Natural killer cell (primary cell): ENCODE data around the gene SEZ6L2. TPM values are rescaled to one million over a fixed set of nuclear protein-coding genes. Genes with fewer than 3 reads are reported as not detected.

Experiments
- ATAC-seq, 3 donors: fragments of 150-1000 bp in 2 of 3; fragments of 200-7000 bp in 1 of 3; cut with Tn5 transposase; 1 replicate in 1 of 3; 2 replicates in 2 of 3; pipeline ENCODE4 v1.10.0; 2021; ENCODE audit warnings: mild to moderate bottlenecking in 2 of 3, moderate library complexity in 2 of 3
- DNase-seq, 2 donors: peaks; one replicate each; pipeline versions ENCODE4 v3.0.0 to v3.0.0-alpha.2; 2013 to 2021; ENCODE audit warnings: mixed read lengths in 1 of 2
- H3K27ac ChIP-seq: one replicate; pipeline ENCODE4 v1.5.1; 2013; ENCODE audit warnings: mild to moderate bottlenecking, low read length
- H3K27me3 ChIP-seq: one replicate; pipeline ENCODE4 v1.6.1; 2013; ENCODE audit warnings: low read length; ENCODE audit not compliant: control insufficient read depth, insufficient read depth
- H3K36me3 ChIP-seq: one replicate; pipeline ENCODE4 v1.6.1; 2013; ENCODE audit warnings: low read length; ENCODE audit not compliant: control insufficient read depth, insufficient read depth
- H3K4me1 ChIP-seq: one replicate; pipeline ENCODE4 v1.6.1; 2013; ENCODE audit warnings: low read length; ENCODE audit not compliant: control insufficient read depth, insufficient read depth
- H3K4me3 ChIP-seq: one replicate; pipeline ENCODE4 v1.5.1; 2013; ENCODE audit warnings: low read length
- H3K9me3 ChIP-seq: one replicate; pipeline ENCODE4 v1.6.1; 2013; ENCODE audit warnings: low read length; ENCODE audit not compliant: control insufficient read depth, insufficient read depth
- H3K27ac Mint-ChIP-seq, 2 donors: one replicate each; pipeline ENCODE4 v1.8.0; 2022; ENCODE audit warnings: mild to moderate bottlenecking in 2 of 2, mixed read lengths in 2 of 2, moderate library complexity in 1 of 2
- H3K27me3 Mint-ChIP-seq, 2 donors: one replicate each; pipeline ENCODE4 v1.8.0; 2022; ENCODE audit warnings: low read depth in 2 of 2, mixed read lengths in 2 of 2
- H3K36me3 Mint-ChIP-seq: one replicate; pipeline ENCODE4 v1.8.0; 2022; ENCODE audit warnings: mixed read lengths
- H3K4me1 Mint-ChIP-seq, 2 donors: one replicate each; pipeline ENCODE4 v1.8.0; 2022; ENCODE audit warnings: mixed read lengths in 2 of 2
- H3K4me3 Mint-ChIP-seq: one replicate; pipeline ENCODE4 v1.8.0; 2022; ENCODE audit warnings: mild to moderate bottlenecking, moderate library complexity, mixed read lengths
- H3K9me3 Mint-ChIP-seq, 2 donors: one replicate each; pipeline ENCODE4 v1.8.0; 2022; ENCODE audit warnings: mixed read lengths in 2 of 2
- WGBS: methylation state at CpG from one replicate; pipeline ENCODE4 v1.1.7; 2013; ENCODE audit warnings: missing lambda C conversion rate; ENCODE audit not compliant: insufficient coverage; 5-methylcytosine and 5-hydroxymethylcytosine counted together
- intact Hi-C: fragments of 100-400 bp; cut with micrococcal nuclease; formaldehyde crosslinking; loops from one replicate; pipeline ENCODE4 v1.14.2; 2022
- total RNA-seq, 4 donors: library from RNA; stranded (reverse); fragments of 120-200 nt in 1 of 4; gene quantifications; one replicate each; pipeline versions ENCODE4 v1.2.3 to v1.2.4, GENCODE V29; 2013 to 2022
- TF ChIP-seq, protein P1 (sequence below): fragments of 200-600 bp; IDR thresholded peaks from one replicate; pipeline ENCODE4 v1.8.0; 2022; ENCODE audit warnings: antibody characterized with exemption

The SEZ6L2 gene
- total RNA-seq, 3 donors from 2014 or later (not counting 1 experiment from before 2014, with no cell fraction given) = 0.14 TPM; not detected in 2

DNA sequence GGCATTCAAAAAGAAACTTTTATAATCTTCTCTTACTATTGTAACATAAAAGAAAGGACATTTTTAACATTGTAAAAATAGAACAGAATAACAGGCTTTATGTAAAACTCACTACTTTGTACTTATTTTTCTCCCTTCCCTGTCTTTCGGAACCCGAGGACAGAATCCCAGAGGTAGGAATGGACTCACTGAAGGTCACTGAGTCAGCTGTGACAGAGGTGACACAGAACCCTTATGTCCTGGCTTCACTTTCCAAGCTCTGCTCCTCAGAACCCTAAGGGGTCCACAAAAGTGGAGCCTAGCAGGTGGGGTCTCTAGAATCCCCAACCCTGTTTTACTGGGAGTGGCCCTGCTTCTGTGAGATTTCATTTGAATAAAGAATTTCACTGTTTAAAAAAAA is 23.0 kb upstream of the SEZ6L2 start:
- Mint-ChIP-seq H3K36me3 (peaks cover 10% of the 10 kb centered on the region), H3K27ac (no peak overlapping the region), H3K4me1 (peaks cover 34 to 45% of the 10 kb centered on the region in 2 donors), H3K9me3 (no peaks in the 10 kb centered on the region), H3K4me3 (peak overlapping the region; percentile 67), H3K27me3 (no peaks in the 10 kb centered on the region)
- 97% methylated on average over 2 of the region's 2 CpGs for WGBS
- H3K9me3 ChIP-seq = no peaks in the 10 kb centered on the region
- no peak for DNase-seq
- peaks cover 21% of the 10 kb centered on the region for H3K4me1 ChIP-seq
- no peak overlapping the region for H3K4me3 ChIP-seq
- H3K27ac ChIP-seq = no peak overlapping the region
- TF ChIP-seq, protein P1, sequence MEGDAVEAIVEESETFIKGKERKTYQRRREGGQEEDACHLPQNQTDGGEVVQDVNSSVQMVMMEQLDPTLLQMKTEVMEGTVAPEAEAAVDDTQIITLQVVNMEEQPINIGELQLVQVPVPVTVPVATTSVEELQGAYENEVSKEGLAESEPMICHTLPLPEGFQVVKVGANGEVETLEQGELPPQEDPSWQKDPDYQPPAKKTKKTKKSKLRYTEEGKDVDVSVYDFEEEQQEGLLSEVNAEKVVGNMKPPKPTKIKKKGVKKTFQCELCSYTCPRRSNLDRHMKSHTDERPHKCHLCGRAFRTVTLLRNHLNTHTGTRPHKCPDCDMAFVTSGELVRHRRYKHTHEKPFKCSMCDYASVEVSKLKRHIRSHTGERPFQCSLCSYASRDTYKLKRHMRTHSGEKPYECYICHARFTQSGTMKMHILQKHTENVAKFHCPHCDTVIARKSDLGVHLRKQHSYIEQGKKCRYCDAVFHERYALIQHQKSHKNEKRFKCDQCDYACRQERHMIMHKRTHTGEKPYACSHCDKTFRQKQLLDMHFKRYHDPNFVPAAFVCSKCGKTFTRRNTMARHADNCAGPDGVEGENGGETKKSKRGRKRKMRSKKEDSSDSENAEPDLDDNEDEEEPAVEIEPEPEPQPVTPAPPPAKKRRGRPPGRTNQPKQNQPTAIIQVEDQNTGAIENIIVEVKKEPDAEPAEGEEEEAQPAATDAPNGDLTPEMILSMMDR = no peak
- no peak for ATAC-seq
- intact Hi-C loops = no loop called here
- no peaks in the 10 kb centered on the region for H3K27me3 ChIP-seq
- peaks cover 36% of the 10 kb centered on the region for H3K36me3 ChIP-seq

DNA sequence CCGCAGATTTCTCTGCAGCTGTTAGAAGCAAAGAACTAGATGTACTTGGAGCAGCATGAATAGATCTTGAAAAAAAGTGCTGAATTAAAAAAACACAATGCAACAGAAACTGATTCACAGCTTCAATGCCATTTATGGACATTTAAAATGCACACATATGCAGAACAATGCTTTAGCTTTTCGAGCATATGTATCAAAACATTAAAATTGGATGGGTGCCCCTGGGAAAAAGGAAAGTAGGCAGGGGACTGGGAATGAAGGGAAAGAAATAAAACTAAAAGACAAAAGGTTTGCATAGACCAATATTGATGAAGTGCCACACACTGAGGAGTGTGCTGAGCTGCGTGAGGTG is 21.7 kb upstream of the SEZ6L2 start:
- H3K27ac Mint-ChIP-seq = no peak overlapping the region
- peaks cover 44% of the 10 kb centered on the region for H3K36me3 ChIP-seq
- peaks cover 24 to 32% of the 10 kb centered on the region in 2 donors for H3K4me1 Mint-ChIP-seq
- peaks cover 11% of the 10 kb centered on the region for H3K4me1 ChIP-seq
- ATAC-seq (no peak), DNase-seq (no peak)
- H3K9me3 ChIP-seq = no peaks in the 10 kb centered on the region
- TF ChIP-seq, protein P1 = no peak
- H3K4me3 Mint-ChIP-seq = peak overlapping the region; percentile 22
- H3K27me3 ChIP-seq = no peaks in the 10 kb centered on the region
- H3K27me3 Mint-ChIP-seq = no peaks in the 10 kb centered on the region
- H3K27ac ChIP-seq = no peak overlapping the region
- intact Hi-C loops = no loop called here
- H3K4me3 ChIP-seq = no peak overlapping the region
- peaks cover 10% of the 10 kb centered on the region for H3K36me3 Mint-ChIP-seq
- H3K9me3 Mint-ChIP-seq = no peaks in the 10 kb centered on the region
- WGBS = 100% methylated on average over 3 of the region's 3 CpGs

DNA sequence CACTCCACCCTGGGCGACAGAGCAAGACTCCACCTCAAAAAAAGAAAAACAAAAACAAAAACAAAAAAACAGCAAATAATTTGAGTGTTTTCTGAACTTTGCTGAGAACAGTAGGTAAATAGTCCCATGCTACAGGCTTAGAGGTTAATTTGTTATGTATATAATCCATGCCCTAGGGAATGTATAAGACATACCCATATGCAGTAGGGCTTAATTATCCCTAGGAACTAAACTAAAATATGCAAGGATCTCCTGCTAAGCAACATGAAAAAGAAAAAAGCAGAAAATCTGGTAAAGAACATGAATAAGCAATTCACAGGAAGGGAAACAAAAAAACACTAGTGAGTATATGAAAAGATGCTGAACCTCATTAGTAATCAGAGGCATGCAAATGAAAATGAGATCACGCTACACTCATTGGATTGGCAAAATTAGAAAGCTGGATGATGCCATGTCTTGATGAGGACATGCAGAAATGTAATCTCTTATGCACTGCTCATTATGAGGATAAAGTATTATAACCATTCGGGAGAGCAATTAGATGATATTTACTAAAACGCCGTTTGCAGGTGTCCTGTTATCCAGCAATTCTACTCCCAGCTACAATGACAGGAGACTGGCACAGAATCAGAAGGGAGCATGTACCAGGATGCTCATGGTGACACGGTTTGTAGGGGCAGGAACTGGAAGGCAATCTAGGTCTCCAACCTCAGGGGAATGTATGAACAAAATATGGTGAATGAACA is 21.1 kb upstream of the SEZ6L2 start:
- no peak for ATAC-seq
- H3K9me3 Mint-ChIP-seq = no peaks in the 10 kb centered on the region
- H3K4me1 Mint-ChIP-seq = peaks cover 24 to 29% of the 10 kb centered on the region in 2 donors
- Histone ChIP-seq H3K4me1 (peaks cover 10% of the 10 kb centered on the region), H3K9me3 (no peaks in the 10 kb centered on the region), H3K4me3 (no peak overlapping the region), H3K27me3 (no peaks in the 10 kb centered on the region), H3K36me3 (peaks cover 44% of the 10 kb centered on the region), H3K27ac (no peak overlapping the region)
- no peak for DNase-seq
- TF ChIP-seq, protein P1 = no peak
- H3K4me3 Mint-ChIP-seq = no peak overlapping the region
- no peak overlapping the region for H3K27ac Mint-ChIP-seq
- intact Hi-C loops = no loop called here
- peaks cover 10% of the 10 kb centered on the region for H3K36me3 Mint-ChIP-seq
- 96% methylated on average over 3 of the region's 6 CpGs for whole genome bisulfite sequencing
- H3K27me3 Mint-ChIP-seq = no peaks in the 10 kb centered on the region

DNA sequence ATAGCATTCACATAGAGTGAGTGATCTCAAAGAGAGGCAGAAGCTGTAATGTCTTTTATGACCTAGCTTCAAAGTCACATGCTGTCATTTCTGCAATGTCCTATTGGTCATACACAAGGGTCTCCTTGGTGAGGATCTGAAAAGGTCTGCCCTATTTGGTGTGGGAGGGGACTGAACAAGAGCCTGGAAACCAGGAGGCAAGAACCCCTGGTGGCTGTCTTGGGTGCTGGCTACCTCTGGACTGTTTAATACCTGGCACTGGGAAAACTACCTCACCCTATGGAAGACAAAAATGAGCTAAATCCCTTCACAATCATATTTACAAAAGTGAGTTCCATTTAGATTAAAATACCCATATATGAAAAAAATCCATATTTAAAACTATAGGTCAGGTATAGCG is 17.6 kb upstream of the SEZ6L2 start:
- H3K9me3 ChIP-seq = no peaks in the 10 kb centered on the region
- H3K4me1 Mint-ChIP-seq = peaks cover 10% of the 10 kb centered on the region in 2 donors
- H3K27me3 Mint-ChIP-seq = no peaks in the 10 kb centered on the region
- no peaks in the 10 kb centered on the region for H3K4me1 ChIP-seq
- no peak for ATAC-seq
- peaks cover 41% of the 10 kb centered on the region for H3K36me3 ChIP-seq
- 100% methylated on average over 1 of the region's 1 CpG for WGBS
- H3K27ac Mint-ChIP-seq = no peak overlapping the region
- DNase-seq = no peak
- H3K27ac ChIP-seq = no peak overlapping the region
- H3K4me3 ChIP-seq = no peak overlapping the region
- no peaks in the 10 kb centered on the region for H3K9me3 Mint-ChIP-seq
- H3K4me3 Mint-ChIP-seq = no peak overlapping the region
- H3K27me3 ChIP-seq = no peaks in the 10 kb centered on the region
- intact Hi-C loops = no loop called here
- H3K36me3 Mint-ChIP-seq = peaks cover 10% of the 10 kb centered on the region
- TF ChIP-seq, protein P1 = no peak
